T-helper 22 cell (primary cell): ENCODE results near the gene SECISBP2L.
"Not testable (repeated sequence)": the region's sequence is repeated elsewhere in the genome, so short reads cannot be mapped to it uniquely, and the experiment has no call there.

Experiments used
- DNase-seq: peaks from one replicate; pipeline ENCODE4 v3.0.0-alpha.2; 2020; ENCODE audit warnings: low read depth

Gene SECISBP2L

GRCh38 chr15:48992545-48992944 is 53.7 kb downstream of the SECISBP2L start:
- DNase-seq: no peak

GRCh38 chr15:48992096-48992495 is 54.1 kb downstream of the SECISBP2L start:
- no peak for DNase-seq

DNA sequence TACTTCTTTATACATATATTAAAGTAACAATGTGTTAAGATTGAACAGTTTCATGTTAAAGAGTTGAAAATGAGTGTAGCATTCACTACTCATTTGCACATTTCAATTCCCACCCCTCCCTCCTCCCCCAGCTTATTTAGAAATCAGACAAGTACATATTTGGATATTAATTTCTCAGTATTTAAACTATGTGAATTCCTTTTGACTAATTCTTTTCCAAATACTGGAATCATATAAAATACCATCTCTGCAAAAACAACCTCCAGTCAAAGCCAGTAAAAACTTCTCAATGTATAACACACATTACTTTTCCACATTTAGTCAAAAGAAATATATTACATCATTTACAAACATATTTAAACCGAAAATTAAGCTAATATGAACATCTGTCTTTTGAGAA is 57.1 kb downstream of the SECISBP2L start:
- no peak for DNase-seq

DNA sequence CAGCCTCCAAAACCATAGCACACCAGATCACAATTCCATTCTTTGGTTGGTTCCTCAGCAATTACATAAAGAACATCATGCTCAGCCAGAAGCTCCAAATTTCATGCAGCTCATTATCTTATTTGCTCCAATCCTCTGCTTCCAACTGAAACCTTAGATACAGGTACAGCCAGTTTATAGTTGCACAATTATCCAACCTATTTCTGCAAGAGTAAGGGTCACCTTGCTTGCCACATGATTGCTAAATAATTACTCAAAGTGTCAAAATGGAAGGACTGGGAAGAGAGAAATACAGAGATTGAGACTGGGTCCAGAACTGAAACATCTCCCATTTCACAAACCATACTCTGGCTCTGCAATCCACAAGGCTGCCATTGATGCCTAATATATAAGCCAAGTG is 59.1 kb downstream of the SECISBP2L start:
- no peak for DNase-seq

DNA sequence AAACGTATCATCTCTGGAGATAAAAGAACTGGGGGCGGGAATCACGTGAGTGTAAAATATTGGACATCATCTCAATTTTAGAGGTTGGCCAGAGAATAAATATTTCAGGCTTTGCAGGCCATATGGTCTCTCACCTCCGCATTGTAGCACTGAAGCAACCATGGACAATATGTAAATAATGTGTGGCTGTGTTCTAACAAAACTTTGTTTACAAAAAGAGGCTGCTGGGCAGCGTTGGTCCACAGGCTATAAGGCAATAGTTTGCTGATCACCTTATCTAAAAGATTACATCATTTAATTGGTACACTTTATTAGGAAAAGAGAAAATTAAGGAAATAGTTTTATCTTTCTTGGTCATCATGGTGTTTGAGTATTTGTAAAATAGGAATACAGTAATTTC is 60.0 kb downstream of the SECISBP2L start:
- no peak for DNase-seq

DNA sequence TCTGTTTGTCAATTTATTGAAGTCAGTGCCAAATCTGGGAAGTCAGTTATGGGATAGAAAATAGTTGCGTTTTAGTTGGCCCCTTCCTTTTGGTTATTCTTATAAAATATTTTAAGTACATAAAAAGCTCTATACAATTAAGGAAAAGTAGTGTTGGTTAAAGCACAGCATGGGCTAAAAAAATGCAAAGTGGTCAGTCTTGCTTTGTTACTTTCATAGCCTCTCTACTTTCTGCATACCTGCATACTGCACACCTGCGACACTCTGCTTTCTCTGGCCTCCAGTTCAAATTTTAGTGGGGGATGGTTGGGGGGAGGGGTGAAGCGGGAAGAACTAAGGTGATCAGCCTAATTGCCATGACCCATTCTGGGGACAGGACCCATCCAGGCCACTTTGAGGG is 60.7 kb downstream of the SECISBP2L start:
- no peak for DNase-seq

- DNase-seq: no peak
Measured at GRCh38 chr15:48984811-48985352, 61.4 kb downstream of the SECISBP2L start.

- no peak for DNase-seq
Measured at GRCh38 chr15:48984021-48984710, 62.1 kb downstream of the SECISBP2L start.

DNA sequence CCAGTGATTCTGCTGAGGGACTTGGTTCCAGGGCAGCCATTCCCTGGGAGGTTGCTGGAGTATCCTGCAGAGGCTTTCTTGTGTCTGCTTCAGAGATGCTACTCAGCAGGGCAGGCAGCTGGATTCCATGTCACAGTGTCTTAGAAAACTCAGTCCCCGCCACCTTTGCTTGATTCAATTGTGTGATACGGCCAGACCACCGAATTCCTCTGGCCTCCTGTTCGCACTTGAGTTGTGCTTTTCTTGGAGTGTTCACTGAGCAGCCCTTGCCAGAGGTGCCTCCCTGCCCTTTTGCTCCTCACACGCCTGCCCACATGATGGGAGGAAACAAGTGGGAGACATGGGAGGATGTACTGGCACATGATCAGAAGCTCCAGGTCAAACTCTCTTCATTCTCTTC is 62.9 kb downstream of the SECISBP2L start:
- no peak for DNase-seq

DNA sequence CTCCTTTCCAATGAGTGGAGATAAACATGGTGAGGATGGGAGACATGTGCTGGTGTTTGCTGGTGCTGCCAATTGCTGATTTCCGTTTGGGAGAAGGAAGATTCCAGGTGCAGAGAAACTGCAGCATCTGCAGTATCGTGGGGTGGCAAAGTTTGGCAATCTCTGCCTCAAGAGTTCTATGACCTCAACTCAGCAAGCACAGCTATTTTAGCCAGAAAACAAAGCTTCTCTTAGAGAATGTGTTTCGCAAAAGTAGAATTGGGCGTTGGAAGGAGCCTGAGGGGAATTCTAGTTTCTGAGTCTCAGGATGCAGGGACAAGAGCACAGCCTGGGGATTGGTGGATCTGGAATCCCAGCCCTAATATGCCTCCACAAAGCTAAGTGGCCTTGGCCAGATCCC is 64.3 kb downstream of the SECISBP2L start:
- no peak for DNase-seq

- no peak for DNase-seq
Measured at GRCh38 chr15:48978638-48979037, 67.6 kb downstream of the SECISBP2L start.

DNA sequence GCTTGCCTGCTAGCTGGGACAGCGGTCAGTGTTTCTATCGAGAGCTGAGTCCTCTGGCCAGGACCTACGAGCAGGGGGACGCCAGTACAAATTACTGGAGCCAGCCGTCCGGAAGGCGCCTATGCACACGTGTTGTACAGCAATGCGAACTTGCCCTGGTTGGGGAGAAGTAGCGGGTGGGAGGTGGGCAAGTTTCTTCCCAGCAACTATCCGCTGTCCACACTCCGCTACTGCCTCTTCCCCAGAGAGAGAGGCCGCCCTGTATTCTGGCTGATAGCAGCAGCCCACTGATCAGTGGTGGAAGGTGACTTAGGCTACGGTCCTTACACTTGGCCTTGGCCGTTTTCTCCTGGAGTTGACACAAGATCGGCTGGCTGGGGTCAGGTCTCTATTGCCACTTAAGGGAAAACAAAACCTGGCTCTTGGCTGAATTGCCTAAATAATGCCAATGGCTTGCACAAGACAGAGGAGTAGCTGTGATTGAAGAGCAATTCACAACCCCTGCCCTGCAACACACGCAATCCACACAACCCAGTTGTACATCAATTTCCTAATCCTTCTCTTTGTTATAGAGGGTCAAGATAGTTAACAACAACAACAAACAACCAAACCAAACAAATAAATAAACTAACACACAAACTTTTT is 69.7 kb downstream of the SECISBP2L start:
- DNase-seq: no peak

- DNase-seq: peak; percentile 34
Measured at GRCh38 chr15:48975472-48976419, 70.5 kb downstream of the SECISBP2L start.

GRCh38 chr15:48974882-48975281 is 71.4 kb downstream of the SECISBP2L start:
- DNase-seq: no peak

DNA sequence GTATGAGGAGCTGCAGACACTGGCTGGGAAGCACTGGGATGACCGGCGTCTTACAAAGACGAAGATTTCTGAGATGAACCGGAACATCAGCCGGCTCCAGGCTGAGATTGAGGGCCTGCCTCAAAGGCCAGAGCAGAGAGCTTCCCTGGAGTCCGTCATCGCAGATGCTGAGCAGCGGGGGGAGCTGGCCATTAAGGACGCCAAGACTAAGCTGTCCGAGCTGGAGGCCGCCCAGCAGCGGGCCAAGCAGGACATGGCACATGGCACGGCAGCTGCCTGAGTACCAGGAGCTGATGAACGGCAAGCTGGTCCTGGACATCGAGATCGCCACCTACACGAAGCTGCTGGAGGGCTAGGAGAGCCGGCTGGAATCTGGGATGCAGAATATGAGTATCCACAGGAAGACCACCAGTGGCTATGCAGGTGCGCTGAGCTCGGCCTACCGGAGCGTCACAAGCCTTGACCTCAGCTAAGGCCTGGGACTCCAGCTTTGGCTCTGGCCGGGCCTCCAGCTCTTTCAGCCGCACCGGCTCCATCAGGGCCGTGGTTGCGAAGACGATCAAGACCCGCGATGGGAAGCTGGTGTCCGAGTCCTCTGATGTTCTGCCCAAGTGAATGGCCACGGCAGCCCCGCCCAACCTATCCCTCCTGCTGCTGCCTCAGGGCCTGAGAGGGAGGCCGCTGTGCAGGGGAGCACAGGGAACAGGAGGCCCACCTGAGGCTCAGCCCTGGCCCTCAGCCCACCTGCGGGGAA is 73.3 kb downstream of the SECISBP2L start:
- no peak for DNase-seq

GRCh38 chr15:48970926-48971325 is 75.3 kb downstream of the SECISBP2L start:
- DNase-seq: not testable (repeated sequence)

GRCh38 chr15:48968066-48968465 is 78.2 kb downstream of the SECISBP2L start:
- no peak for DNase-seq

DNA sequence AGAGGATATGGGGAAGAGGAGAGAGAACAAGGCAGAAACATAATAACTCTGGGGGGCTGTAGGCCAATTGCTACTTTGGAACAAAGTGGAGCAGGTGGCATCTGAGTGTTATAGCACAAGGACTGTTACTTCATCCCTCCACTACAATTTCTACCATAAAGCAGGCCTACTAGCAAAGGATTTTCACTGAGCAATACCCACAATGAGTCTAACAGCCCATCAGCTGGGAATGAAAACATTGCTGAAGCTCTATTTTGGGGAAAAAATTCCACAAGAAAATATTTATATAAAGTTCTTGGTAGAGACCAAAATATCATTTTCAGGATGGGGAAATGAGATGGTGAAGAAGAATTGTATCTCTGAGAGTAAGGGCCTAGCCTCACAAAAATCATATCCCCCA is 78.9 kb downstream of the SECISBP2L start:
- no peak for DNase-seq

- DNase-seq: no peak
Measured at GRCh38 chr15:48966595-48967301, 79.5 kb downstream of the SECISBP2L start.

DNA sequence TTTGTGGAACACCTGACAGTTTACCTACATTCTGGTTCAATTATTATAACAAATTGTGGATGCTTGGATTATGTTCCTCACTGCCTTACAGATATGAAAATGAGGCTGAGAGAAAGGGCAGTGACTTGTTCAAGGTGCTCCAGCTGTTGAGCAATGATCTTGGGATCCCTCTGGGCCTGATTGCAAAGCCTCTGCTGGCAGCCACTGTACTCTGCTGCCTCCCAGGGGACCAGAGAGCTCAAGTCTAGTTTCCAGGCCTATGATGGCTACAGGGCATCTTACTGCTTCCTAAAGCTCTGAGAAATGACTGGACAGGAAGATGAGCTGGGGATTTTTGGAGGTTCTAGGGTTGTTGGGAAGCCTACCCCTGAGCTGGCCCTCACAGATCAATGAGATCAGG is 80.3 kb downstream of the SECISBP2L start:
- DNase-seq: no peak

DNA sequence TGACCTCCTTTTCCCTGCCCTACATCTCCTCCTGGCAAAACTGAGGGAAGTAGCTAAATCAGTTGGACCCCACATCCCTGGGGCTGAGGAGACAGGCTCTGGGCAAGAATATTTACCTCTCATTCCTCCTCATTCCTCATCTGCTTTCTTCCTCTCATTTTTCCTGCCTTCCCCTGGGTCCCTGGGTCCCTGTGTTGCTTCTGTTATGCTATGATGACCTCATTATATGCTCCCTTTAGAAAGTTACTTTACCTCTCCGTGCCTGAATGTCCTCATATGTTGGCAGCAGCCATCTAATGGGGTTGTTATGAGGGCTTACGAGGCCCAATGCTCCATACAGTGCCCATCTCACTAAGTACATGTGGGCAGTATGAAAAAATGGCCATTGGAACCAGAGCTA is 81.3 kb downstream of the SECISBP2L start:
- no peak for DNase-seq
